Endothelial cell (in vitro differentiated cells): Measurements from ENCODE around the gene PPP1R3F. TPM values are rescaled to one million over a fixed set of nuclear protein-coding genes. Genes with fewer than 3 reads are reported as not detected.

Experiments
- DNase-seq: peaks from one replicate; pipeline ENCODE4 v3.0.0; 2021; ENCODE audit warnings: low spot score
- H3K27ac Mint-ChIP-seq: one replicate; pipeline ENCODE4 v1.8.0; 2021; ENCODE audit warnings: mixed read lengths, inconsistent platforms; ENCODE audit not compliant: unreplicated experiment
- H3K27me3 Mint-ChIP-seq: one replicate; pipeline ENCODE4 v1.8.0; 2021; ENCODE audit warnings: mild to moderate bottlenecking, moderate library complexity, mixed read lengths, inconsistent platforms; ENCODE audit not compliant: unreplicated experiment
- H3K36me3 Mint-ChIP-seq: one replicate; pipeline ENCODE4 v1.8.0; 2021; ENCODE audit warnings: mild to moderate bottlenecking, low read depth, mixed read lengths, inconsistent platforms; ENCODE audit not compliant: unreplicated experiment
- H3K4me1 Mint-ChIP-seq: one replicate; pipeline ENCODE4 v1.8.0; 2021; ENCODE audit warnings: mild to moderate bottlenecking, mixed read lengths, inconsistent platforms; ENCODE audit not compliant: unreplicated experiment
- H3K4me3 Mint-ChIP-seq: one replicate; pipeline ENCODE4 v1.8.0; 2021; ENCODE audit warnings: mild to moderate bottlenecking, mixed read lengths, inconsistent platforms; ENCODE audit not compliant: unreplicated experiment
- H3K9me3 Mint-ChIP-seq: one replicate; pipeline ENCODE4 v1.8.0; 2021; ENCODE audit warnings: mixed read lengths, inconsistent platforms; ENCODE audit not compliant: unreplicated experiment
- long read RNA-seq: library from polyadenylated mRNA; unstranded; transcript quantifications from one replicate; pipeline ENCODE4 v2.0.0, GENCODE V29; 2020; ENCODE audit not compliant: unreplicated experiment
- total RNA-seq: library from RNA; stranded (reverse); fragmentation: NEBNext Ultra II Directional; extraction: Animal tissue kit (Norgen Biotek cat#: 25700); gene quantifications from one replicate; pipeline ENCODE4 v1.2.1, GENCODE V29; 2021; ENCODE audit not compliant: unreplicated experiment
- TF ChIP-seq, protein P1 (sequence below): fragments of 200-600 bp; sonication (generic); IDR thresholded peaks from one replicate; pipeline ENCODE4 v1.5.0; 2021; ENCODE audit warnings: antibody characterized with exemption; ENCODE audit not compliant: unreplicated experiment

Gene PPP1R3F, protein sequence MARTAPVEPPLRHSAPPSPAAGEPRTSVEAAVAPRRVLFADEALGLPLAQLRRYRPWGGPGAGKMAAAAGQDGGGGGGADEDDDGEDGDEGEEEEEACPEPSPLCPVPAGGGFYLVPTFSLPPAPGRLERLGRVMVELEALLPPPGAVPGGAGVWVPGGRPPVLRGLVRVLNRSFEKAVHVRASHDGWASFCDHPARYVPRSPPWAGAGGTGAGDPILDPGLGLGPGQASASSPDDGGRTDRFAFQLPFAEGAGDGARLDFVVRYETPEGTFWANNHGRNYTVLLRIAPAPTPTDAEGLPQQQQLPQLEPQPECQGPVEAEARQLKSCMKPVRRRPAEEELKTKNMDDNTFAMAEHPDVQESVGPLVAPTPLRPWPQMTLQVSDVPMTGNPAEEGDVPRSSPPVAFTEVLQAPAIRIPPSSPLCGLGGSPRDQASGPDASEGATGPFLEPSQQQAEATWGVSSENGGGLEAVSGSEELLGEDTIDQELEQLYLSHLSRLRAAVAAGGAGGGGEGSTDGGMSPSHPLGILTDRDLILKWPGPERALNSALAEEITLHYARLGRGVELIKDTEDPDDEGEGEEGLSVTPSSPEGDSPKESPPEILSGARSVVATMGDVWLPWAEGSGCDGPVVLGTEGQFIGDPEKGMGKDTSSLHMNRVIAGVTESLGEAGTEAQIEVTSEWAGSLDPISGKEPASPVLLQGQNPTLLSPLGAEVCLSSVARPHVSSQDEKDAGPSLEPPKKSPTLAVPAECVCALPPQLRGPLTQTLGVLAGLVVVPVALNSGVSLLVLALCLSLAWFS
- 6.0 TPM for total RNA-seq
- long read RNA-seq, result 0 reads

DNA sequence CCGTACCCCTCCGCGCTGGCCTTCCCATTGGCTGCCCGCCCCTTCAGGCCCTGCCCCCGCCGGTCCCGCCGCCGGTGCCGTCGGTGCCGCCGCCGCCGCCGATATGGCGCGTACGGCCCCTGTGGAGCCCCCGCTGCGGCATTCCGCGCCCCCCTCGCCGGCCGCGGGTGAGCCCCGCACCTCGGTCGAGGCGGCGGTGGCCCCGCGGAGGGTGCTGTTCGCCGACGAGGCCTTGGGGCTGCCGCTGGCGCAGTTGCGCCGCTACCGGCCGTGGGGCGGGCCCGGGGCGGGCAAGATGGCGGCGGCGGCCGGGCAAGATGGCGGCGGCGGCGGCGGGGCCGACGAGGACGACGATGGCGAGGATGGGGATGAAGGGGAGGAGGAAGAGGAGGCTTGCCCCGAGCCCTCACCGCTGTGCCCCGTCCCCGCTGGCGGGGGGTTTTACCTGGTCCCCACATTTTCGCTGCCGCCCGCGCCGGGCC is at the start of gene PPP1R3F:
Gene PPP1R3F (plus strand): TSS at position 27 of the 482 bp plus-strand sequence. CDS start 77 bp downstream, at position 104.
- H3K9me3 Mint-ChIP-seq, result no peaks in the 10 kb centered on the region
- peak within 1 kb of the TSS; percentile 99 for H3K4me3 Mint-ChIP-seq
- DNase-seq, result no peak
- TF ChIP-seq, protein P1, sequence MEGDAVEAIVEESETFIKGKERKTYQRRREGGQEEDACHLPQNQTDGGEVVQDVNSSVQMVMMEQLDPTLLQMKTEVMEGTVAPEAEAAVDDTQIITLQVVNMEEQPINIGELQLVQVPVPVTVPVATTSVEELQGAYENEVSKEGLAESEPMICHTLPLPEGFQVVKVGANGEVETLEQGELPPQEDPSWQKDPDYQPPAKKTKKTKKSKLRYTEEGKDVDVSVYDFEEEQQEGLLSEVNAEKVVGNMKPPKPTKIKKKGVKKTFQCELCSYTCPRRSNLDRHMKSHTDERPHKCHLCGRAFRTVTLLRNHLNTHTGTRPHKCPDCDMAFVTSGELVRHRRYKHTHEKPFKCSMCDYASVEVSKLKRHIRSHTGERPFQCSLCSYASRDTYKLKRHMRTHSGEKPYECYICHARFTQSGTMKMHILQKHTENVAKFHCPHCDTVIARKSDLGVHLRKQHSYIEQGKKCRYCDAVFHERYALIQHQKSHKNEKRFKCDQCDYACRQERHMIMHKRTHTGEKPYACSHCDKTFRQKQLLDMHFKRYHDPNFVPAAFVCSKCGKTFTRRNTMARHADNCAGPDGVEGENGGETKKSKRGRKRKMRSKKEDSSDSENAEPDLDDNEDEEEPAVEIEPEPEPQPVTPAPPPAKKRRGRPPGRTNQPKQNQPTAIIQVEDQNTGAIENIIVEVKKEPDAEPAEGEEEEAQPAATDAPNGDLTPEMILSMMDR, result no peak
- H3K27me3 Mint-ChIP-seq, result peaks cover 13% of the 10 kb centered on the region
- H3K27ac Mint-ChIP-seq, result peak within 1 kb of the TSS; percentile 100
- H3K4me1 Mint-ChIP-seq, result peaks cover 24% of the 10 kb centered on the region
- peaks cover 4% of the 10 kb centered on the region for H3K36me3 Mint-ChIP-seq

DNA sequence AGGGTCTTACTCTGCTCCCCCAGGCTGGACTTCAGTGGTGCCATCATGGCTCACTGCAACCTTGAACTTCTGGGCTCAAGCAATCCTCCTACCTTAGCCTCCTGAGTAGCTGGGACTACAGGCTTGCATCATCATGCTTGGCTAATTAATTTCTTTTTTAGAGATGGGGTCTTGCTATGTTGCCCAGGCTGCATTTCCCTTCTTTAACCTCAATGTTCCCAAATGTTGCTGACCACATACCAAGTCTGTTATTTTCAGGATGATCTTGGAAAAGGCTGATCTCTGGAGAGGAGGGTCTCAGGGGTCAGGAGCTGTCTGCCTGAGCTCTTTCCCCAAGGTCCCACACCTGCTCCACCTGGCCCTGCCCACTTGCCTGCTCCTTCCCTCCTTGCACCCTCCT is 49.5 kb upstream of the PPP1R3F start:
- H3K9me3 Mint-ChIP-seq, result no peaks in the 10 kb centered on the region
- no peak overlapping the region for H3K27ac Mint-ChIP-seq

DNA sequence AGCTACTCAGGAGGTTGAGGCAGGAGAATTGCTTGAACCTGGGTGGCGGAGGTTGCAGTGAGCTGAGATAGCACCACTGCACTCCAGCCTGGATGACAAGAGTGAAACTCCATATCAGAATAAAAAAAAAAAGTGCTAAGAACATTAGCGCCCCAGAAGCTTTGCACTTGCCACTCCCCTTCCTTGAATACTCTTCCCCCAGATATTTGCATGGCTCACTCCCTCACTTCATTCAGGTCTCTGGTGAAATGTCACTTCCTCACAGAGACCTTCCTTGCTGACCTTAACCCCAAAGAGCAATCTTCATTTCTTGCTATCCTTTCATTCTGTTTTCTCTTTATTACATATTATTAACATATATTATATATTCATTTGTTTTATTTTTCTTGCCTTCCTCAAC is 47.7 kb upstream of the PPP1R3F start:
- TF ChIP-seq, protein P1, result no peak
- Mint-ChIP-seq H3K4me1 (no peaks in the 10 kb centered on the region), H3K27me3 (peaks cover 5% of the 10 kb centered on the region), H3K36me3 (no peaks in the 10 kb centered on the region), H3K27ac (no peak overlapping the region), H3K4me3 (no peak overlapping the region), H3K9me3 (no peaks in the 10 kb centered on the region)
- no peak for DNase-seq

More for the DNA sequence above, 49.5 kb upstream of the PPP1R3F start:
- H3K36me3 Mint-ChIP-seq, result no peaks in the 10 kb centered on the region
- TF ChIP-seq, protein P1, result no peak
- DNase-seq, result no peak
- H3K4me3 Mint-ChIP-seq, result no peak overlapping the region
- peaks cover 10% of the 10 kb centered on the region for H3K27me3 Mint-ChIP-seq
- H3K4me1 Mint-ChIP-seq, result no peaks in the 10 kb centered on the region

DNA sequence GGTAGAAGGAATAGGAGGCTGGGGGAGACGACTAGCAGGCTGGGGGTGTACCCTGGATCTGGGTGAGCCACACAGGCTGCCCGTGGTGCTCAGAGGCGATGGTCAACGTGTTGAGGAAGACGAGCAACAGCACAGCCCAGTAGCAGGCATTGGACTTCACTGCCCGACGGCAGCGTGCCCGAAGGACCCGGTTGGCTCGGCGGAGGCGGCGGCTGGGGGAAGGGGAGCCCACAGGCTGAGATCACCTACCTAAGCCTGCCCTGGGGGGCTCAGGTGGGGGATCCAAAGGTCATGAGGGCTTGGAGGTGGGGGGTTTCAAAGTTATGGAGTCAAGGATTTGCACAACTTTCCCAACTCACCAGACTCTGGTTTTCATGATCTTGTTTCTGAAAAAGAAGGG is 43.7 kb upstream of the PPP1R3F start:
- Mint-ChIP-seq H3K4me3 (no peak overlapping the region), H3K4me1 (no peaks in the 10 kb centered on the region), H3K27me3 (peaks cover 7% of the 10 kb centered on the region), H3K9me3 (no peaks in the 10 kb centered on the region), H3K27ac (no peak overlapping the region), H3K36me3 (no peaks in the 10 kb centered on the region)
- TF ChIP-seq, protein P1, result no peak
- DNase-seq, result no peak
